Lung (tissue), 12 donors: ENCODE measurements around the gene OPRL1. TPM values are rescaled to one million over a fixed set of nuclear protein-coding genes. Genes with fewer than 3 reads are reported as not detected.

Source experiments
- ATAC-seq: fragments of 200-7000 bp; cut with Tn5 transposase; one replicate; pipeline ENCODE4 v1.9.1; 2020; ENCODE audit warnings: moderate number of reproducible peaks; ENCODE audit not compliant: insufficient read depth, low FRiP score
- DNase-seq, 3 donors: peaks; one replicate each; pipeline ENCODE4 v3.0.0-alpha.2; 2013 to 2017
- H3K27ac ChIP-seq, 2 donors: one replicate each; pipeline ENCODE4 v1.5.1; 2013; ENCODE audit warnings: mild to moderate bottlenecking in 2 of 2, moderate library complexity in 2 of 2, control low read depth in 1 of 2, inconsistent platforms in 1 of 2, low read depth in 1 of 2, low read length in 1 of 2
- H3K27me3 ChIP-seq, 3 donors: one replicate each; pipeline ENCODE4 v1.5.1; 2013; ENCODE audit warnings: low read length in 2 of 3; ENCODE audit not compliant: control insufficient read depth in 3 of 3, insufficient read depth in 3 of 3
- H3K36me3 ChIP-seq, 4 donors: one replicate each; pipeline ENCODE4 v1.5.1; 2013; ENCODE audit warnings: low read length in 4 of 4, mild to moderate bottlenecking in 1 of 4, moderate library complexity in 1 of 4; ENCODE audit not compliant: control insufficient read depth in 4 of 4, insufficient read depth in 4 of 4
- H3K4me1 ChIP-seq, 5 donors: one replicate each; pipeline ENCODE4 v1.5.1; 2013; ENCODE audit warnings: low read length in 5 of 5, mild to moderate bottlenecking in 2 of 5, moderate library complexity in 1 of 5; ENCODE audit not compliant: control insufficient read depth in 5 of 5, insufficient read depth in 5 of 5
- H3K4me3 ChIP-seq: one replicate; pipeline ENCODE4 v1.5.1; 2013; ENCODE audit warnings: mild to moderate bottlenecking, control low read depth, moderate library complexity
- H3K9ac ChIP-seq, 2 donors: one replicate each; pipeline ENCODE4 v1.5.1; 2013; ENCODE audit warnings: low read length in 2 of 2, control low read depth in 1 of 2; ENCODE audit not compliant: insufficient read depth in 1 of 2
- H3K9me3 ChIP-seq, 4 donors: one replicate each; pipeline ENCODE4 v1.5.1; 2013; ENCODE audit warnings: low read length in 3 of 4, mild to moderate bottlenecking in 1 of 4, moderate library complexity in 1 of 4; ENCODE audit not compliant: control insufficient read depth in 4 of 4, insufficient read depth in 3 of 4
- CTCF ChIP-seq: IDR thresholded peaks from 2 replicates; pipeline ENCODE4 v1.5.1; 2012; ENCODE audit warnings: mild to moderate bottlenecking; ENCODE audit errors: control extremely low read depth, extremely low read depth
- WGBS, 2 donors: extraction: QIAGEN DNeasy Blood & Tissue Kit; methylation state at CpG; one replicate each; pipeline ENCODE4 v1.1.7; 2013; 5-methylcytosine and 5-hydroxymethylcytosine counted together
- polyA plus RNA-seq, 2 donors: library from polyadenylated mRNA; stranded (reverse); fragments of 200-250 nt; gene quantifications; one replicate each; pipeline ENCODE4 v1.2.1, GENCODE V29; 2013
- total RNA-seq, 2 donors: library from RNA; depleted of rRNA in 1 of 2; stranded (reverse); fragments of >200 nt in 1 of 2; gene quantifications; one replicate each; pipeline ENCODE4 v1.2.1, GENCODE V29; 2014 to 2021
- donor health status: control.
- donor health status: control.
- donor health status: Bipolar disorder and iron deficiency.
- donor health status: healthy.
- donor health status: DM: yes; HTN: yes; CAD: no.

The OPRL1 gene
- total and polyA plus RNA-seq, 4 donors: 0.45 to 3.1 (median 2.1) TPM

- WGBS, 2 donors: 0% methylated on average over 40 to 72 of the region's 73 CpGs
These were observed 439 bp upstream of the OPRL1 start, which contains the start of gene RGS19 for GRCh38 chr20:64079273-64080012. Gene RGS19 (minus strand): TSS chr20:64079518. CDS start chr20:64076886, 2,632 bp downstream.

DNA sequence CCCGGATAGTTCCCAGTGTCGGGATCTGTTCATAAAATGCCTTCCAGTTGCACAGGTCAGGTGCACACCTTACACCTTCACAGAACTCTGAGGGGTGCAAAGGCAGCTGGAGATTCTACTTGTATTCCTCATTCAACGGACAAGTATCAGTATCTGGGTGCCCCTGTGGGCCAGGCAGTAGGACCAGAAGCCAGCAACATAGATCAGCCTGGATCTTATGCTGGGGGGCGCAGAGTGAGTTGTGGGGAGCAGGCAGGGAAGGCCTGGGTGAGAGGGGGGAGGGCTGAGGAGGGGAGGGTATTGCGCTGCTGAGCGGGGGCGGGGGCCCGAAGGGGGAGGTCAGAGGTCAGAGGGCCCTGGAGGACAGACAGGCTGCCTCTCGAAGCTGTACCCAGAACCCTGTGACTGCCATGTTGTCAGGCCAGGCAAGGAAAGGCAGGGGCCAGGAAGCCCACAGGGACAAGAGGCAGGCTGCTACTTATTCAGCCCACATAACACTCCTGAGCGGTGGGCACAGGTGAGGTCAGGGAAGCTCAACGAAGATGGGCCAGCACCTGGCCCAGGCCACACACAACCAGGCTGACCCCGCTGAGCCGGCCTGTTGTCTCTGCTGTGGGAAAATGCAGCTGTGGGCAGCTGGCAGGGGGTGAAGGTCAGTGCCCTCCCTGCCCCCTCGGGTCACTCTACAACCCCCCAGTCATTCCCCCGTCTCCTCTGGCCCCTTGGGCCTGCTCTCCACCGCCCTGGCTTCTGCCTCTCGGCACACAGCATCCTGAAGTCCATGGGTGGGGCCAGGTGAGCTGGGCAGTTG lies 1.1 kb downstream of the OPRL1 start:
- DNase-seq (no peak), ATAC-seq (no peak)
- Histone ChIP-seq H3K9ac (no peak overlapping the region), H3K4me3 (no peak overlapping the region), H3K27me3 (peaks cover 3 to 28% (median 13%) of the 10 kb centered on the region in 3 donors), H3K27ac (no peak overlapping the region), H3K36me3 (peaks cover 0 to 4% (median 0%) of the 10 kb centered on the region in 4 donors), H3K4me1 (peaks cover 0 to 55% (median 22%) of the 10 kb centered on the region in 5 donors), H3K9me3 (no peaks in the 10 kb centered on the region)
- no peak for TF ChIP-seq CTCF
- WGBS, 2 donors: 72 to 78% methylated on average over 16 to 17 of the region's 17 CpGs

More at GRCh38 chr20:64079273-64080012, 439 bp upstream of the OPRL1 start, which contains the start of gene RGS19:
- H3K27me3 ChIP-seq: peaks cover 0 to 13% (median 2%) of the 10 kb centered on the region in 3 donors
- H3K36me3 ChIP-seq: peaks cover 0 to 14% (median 0%) of the 10 kb centered on the region in 4 donors
- ATAC-seq (peak; percentile 56), DNase-seq (peak; percentile 80 to 91 (median 80))
- H3K9me3 ChIP-seq: no peaks in the 10 kb centered on the region
- peak within 1 kb of the TSS; percentile 24 to 86 for H3K27ac ChIP-seq
- peak within 1 kb of the TSS; percentile 66 for H3K4me3 ChIP-seq
- H3K9ac ChIP-seq: peak within 1 kb of the TSS; percentile 13 to 63
- peaks cover 0 to 49% (median 18%) of the 10 kb centered on the region in 5 donors for H3K4me1 ChIP-seq
- TF ChIP-seq CTCF: no peak

GRCh38 chr20:64081624-64081964 lies 1.7 kb downstream of the OPRL1 start:
- no peaks in the 10 kb centered on the region for H3K36me3 ChIP-seq
- DNase-seq: no peak
- peaks cover 0 to 55% (median 22%) of the 10 kb centered on the region in 5 donors for H3K4me1 ChIP-seq
- TF ChIP-seq CTCF: no peak
- ATAC-seq: no peak
- no peak overlapping the region for H3K4me3 ChIP-seq
- H3K27me3 ChIP-seq: peaks cover 3 to 29% (median 14%) of the 10 kb centered on the region in 3 donors
- no peak overlapping the region for H3K27ac ChIP-seq
- WGBS, 2 donors: 87% methylated on average over 6 of the region's 6 CpGs
- no peak overlapping the region for H3K9ac ChIP-seq
- H3K9me3 ChIP-seq: no peaks in the 10 kb centered on the region
